Bronchial epithelial cell (primary cell): ENCODE data around the gene ADGRG6. TPM values are rescaled to one million over a fixed set of nuclear protein-coding genes. Genes with fewer than 3 reads are reported as not detected.

ENCODE experiments used
- DNase-seq: peaks from one replicate; pipeline ENCODE4 v3.0.0-alpha.2; 2010; ENCODE audit warnings: low read depth
- FAIRE-seq: peaks from 2 replicates; lab custom pipeline; 2011; peaks lifted over from hg19 to GRCh38; lab: Jason Lieb, UNC
- H3K27me3 ChIP-seq: 2 replicates; pipeline ENCODE4 v1.5.1; 2011; ENCODE audit warnings: low read length; ENCODE audit not compliant: control insufficient read depth, insufficient read depth
- H3K36me3 ChIP-seq: 2 replicates; pipeline ENCODE4 v1.5.1; 2011; ENCODE audit warnings: low read length; ENCODE audit not compliant: control insufficient read depth, insufficient read depth
- H3K4me3 ChIP-seq: 2 replicates; pipeline ENCODE4 v1.5.1; 2011; ENCODE audit warnings: mild to moderate bottlenecking, low read depth, low read length, control low read depth
- CTCF ChIP-seq: IDR thresholded peaks from 2 replicates; pipeline ENCODE4 v1.5.1; 2011; ENCODE audit warnings: mild to moderate bottlenecking, moderate library complexity, low read length, control low read depth, inconsistent platforms; ENCODE audit not compliant: insufficient read depth, severe bottlenecking
- total RNA-seq: library from RNA; depleted of rRNA; stranded (reverse); fragments of >200 nt; gene quantifications from 2 replicates; pipeline ENCODE4 v1.2.1, GENCODE V29; 2014

ADGRG6 gene
- total RNA-seq, 1 donor from 2014 or later = 12.4 TPM

- FAIRE-seq (no peak), DNase-seq (no peak)
- Histone ChIP-seq H3K36me3 (no peaks in the 10 kb centered on the region), H3K27me3 (no peaks in the 10 kb centered on the region), H3K4me3 (no peak overlapping the region)
- TF ChIP-seq CTCF = no peak
Measured at GRCh38 chr6:142334294-142334693, 32.5 kb downstream of the ADGRG6 start.

- Histone ChIP-seq H3K4me3 (no peak overlapping the region), H3K36me3 (no peaks in the 10 kb centered on the region), H3K27me3 (no peaks in the 10 kb centered on the region)
- no peak for DNase-seq
- no peak for FAIRE-seq
- TF ChIP-seq CTCF = no peak
Measured at GRCh38 chr6:142335415-142335814, 33.6 kb downstream of the ADGRG6 start.

GRCh38 chr6:142336183-142336582 lies 34.4 kb downstream of the ADGRG6 start:
- H3K27me3 ChIP-seq = no peaks in the 10 kb centered on the region
- DNase-seq (no peak), FAIRE-seq (no peak)
- no peak overlapping the region for H3K4me3 ChIP-seq
- TF ChIP-seq CTCF = no peak
- no peaks in the 10 kb centered on the region for H3K36me3 ChIP-seq

- no peaks in the 10 kb centered on the region for H3K36me3 ChIP-seq
- no peak for TF ChIP-seq CTCF
- DNase-seq = no peak
- H3K4me3 ChIP-seq = no peak overlapping the region
- FAIRE-seq = no peak
- H3K27me3 ChIP-seq = no peaks in the 10 kb centered on the region
Measured at GRCh38 chr6:142336787-142337186, 35.0 kb downstream of the ADGRG6 start.

GRCh38 chr6:142339113-142339512 lies 37.3 kb downstream of the ADGRG6 start:
- Histone ChIP-seq H3K36me3 (no peaks in the 10 kb centered on the region), H3K27me3 (no peaks in the 10 kb centered on the region), H3K4me3 (no peak overlapping the region)
- FAIRE-seq (no peak), DNase-seq (no peak)
- no peak for TF ChIP-seq CTCF

- FAIRE-seq = no peak
- no peak overlapping the region for H3K4me3 ChIP-seq
- no peak for TF ChIP-seq CTCF
- H3K36me3 ChIP-seq = no peaks in the 10 kb centered on the region
- DNase-seq = no peak
- H3K27me3 ChIP-seq = no peaks in the 10 kb centered on the region
Measured at GRCh38 chr6:142339968-142340658, 38.3 kb downstream of the ADGRG6 start.
